Thyroid gland (tissue), 4 donors: ENCODE measurements around the gene TUFT1. TPM values are rescaled to one million over a fixed set of nuclear protein-coding genes. Genes with fewer than 3 reads are reported as not detected.

ENCODE experiments used
- DNase-seq, 2 donors: peaks; one replicate each; pipeline ENCODE4 v3.0.0-alpha.2; 2019
- H3K27ac ChIP-seq, 3 donors: fragments of 200-600 bp; sonication (generic); 1 replicate in 2 of 3; 2 replicates in 1 of 3; pipeline ENCODE4 v1.5.1; 2016 to 2019; ENCODE audit warnings: mild to moderate bottlenecking in 1 of 3, moderate library complexity in 1 of 3
- H3K27me3 ChIP-seq: fragments of 200-600 bp; sonication (generic); one replicate; pipeline ENCODE4 v1.5.1; 2019
- H3K36me3 ChIP-seq, 2 donors: fragments of 200-600 bp; sonication (generic); one replicate each; pipeline ENCODE4 v1.5.1; 2016 to 2019
- H3K4me1 ChIP-seq, 2 donors: fragments of 200-600 bp; sonication (generic); one replicate each; pipeline ENCODE4 v1.5.1; 2017 to 2019
- H3K4me3 ChIP-seq, 3 donors: fragments of 200-600 bp; sonication (generic); replicated peaks in 1 of 3; 1 replicate in 2 of 3; 2 replicates in 1 of 3; pipeline ENCODE4 v1.5.1; 2016; ENCODE audit warnings: mild to moderate bottlenecking in 1 of 3
- H3K9me3 ChIP-seq: fragments of 200-600 bp; sonication (generic); one replicate; pipeline ENCODE4 v1.5.1; 2017
- POLR2A ChIP-seq, 2 donors: fragments of 450-650 bp; IDR thresholded peaks; one replicate each; pipeline ENCODE4 v1.6.1; 2017; ENCODE audit warnings: antibody characterized with exemption in 2 of 2, mild to moderate bottlenecking in 2 of 2, moderate library complexity in 1 of 2
- WGBS, 2 donors: methylation state at CpG; one replicate each; pipeline ENCODE4 v1.1.5; 2017; 5-methylcytosine and 5-hydroxymethylcytosine counted together
- intact Hi-C: fragments of 100-400 bp; cut with DNase I; formaldehyde crosslinking; loops from one replicate; pipeline ENCODE4 v1.15.1; 2023
- total RNA-seq, 4 donors: library from RNA; depleted of rRNA; stranded (reverse); fragments of >200 nt; gene quantifications; one replicate each; pipeline ENCODE4 v1.2.3, GENCODE V29; 2016
- TF ChIP-seq, protein P1 (sequence below), 6 experiments: fragments of 200-600 bp in 3 of 6; fragments of 450-650 bp in 3 of 6; sonication (generic) in 3 of 6; IDR thresholded peaks; one replicate each; pipeline ENCODE4 v1.5.1; 2016 to 2019; ENCODE audit warnings: antibody characterized with exemption in 6 of 6, mild to moderate bottlenecking in 2 of 6, inconsistent platforms in 1 of 6, moderate library complexity in 1 of 6

The TUFT1 gene
- total RNA-seq, 4 donors from 2014 or later, result 4.0 to 8.8 (median 5.0) TPM

GRCh38 chr1:151512801-151513625 lies 27.1 kb upstream of the TUFT1 start:
- no peak overlapping the region for H3K4me3 ChIP-seq
- peaks cover 35 to 41% of the 10 kb centered on the region in 2 donors for H3K4me1 ChIP-seq
- TF ChIP-seq, protein P1, sequence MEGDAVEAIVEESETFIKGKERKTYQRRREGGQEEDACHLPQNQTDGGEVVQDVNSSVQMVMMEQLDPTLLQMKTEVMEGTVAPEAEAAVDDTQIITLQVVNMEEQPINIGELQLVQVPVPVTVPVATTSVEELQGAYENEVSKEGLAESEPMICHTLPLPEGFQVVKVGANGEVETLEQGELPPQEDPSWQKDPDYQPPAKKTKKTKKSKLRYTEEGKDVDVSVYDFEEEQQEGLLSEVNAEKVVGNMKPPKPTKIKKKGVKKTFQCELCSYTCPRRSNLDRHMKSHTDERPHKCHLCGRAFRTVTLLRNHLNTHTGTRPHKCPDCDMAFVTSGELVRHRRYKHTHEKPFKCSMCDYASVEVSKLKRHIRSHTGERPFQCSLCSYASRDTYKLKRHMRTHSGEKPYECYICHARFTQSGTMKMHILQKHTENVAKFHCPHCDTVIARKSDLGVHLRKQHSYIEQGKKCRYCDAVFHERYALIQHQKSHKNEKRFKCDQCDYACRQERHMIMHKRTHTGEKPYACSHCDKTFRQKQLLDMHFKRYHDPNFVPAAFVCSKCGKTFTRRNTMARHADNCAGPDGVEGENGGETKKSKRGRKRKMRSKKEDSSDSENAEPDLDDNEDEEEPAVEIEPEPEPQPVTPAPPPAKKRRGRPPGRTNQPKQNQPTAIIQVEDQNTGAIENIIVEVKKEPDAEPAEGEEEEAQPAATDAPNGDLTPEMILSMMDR (IDR thresholded peaks at IDR 0.05), result peak in 1 of 6 experiments; percentile 15
- TF ChIP-seq POLR2A (IDR thresholded peaks at IDR 0.05), result peak in 1 of 2 donors; percentile 81
- 19 to 26% methylated on average over 8 of the region's 8 CpGs for WGBS, 2 donors
- peak overlapping the region; percentile 72 to 93 (median 89) for H3K27ac ChIP-seq
- H3K36me3 ChIP-seq, result no peaks in the 10 kb centered on the region
- DNase-seq, result peak; percentile 92
- no peaks in the 10 kb centered on the region for H3K9me3 ChIP-seq
- no peaks in the 10 kb centered on the region for H3K27me3 ChIP-seq
- intact Hi-C loops, result loop anchor here (2.0 kb wide), 1 partner anchor 24 kb away; no protein-coding TSS in a partner anchor

GRCh38 chr1:151513626-151514121 lies 26.4 kb upstream of the TUFT1 start:
- no peak for TF ChIP-seq POLR2A (IDR thresholded peaks at IDR 0.05)
- TF ChIP-seq, protein P1 (IDR thresholded peaks at IDR 0.05), result no peak
- Histone ChIP-seq H3K27ac (peak overlapping the region; percentile 72 to 93 (median 89)), H3K4me1 (peaks cover 35 to 41% of the 10 kb centered on the region in 2 donors), H3K4me3 (no peak overlapping the region), H3K27me3 (no peaks in the 10 kb centered on the region), H3K36me3 (no peaks in the 10 kb centered on the region), H3K9me3 (no peaks in the 10 kb centered on the region)
- 64 to 69% methylated on average over 5 to 6 of the region's 6 CpGs for WGBS, 2 donors
- intact Hi-C loops, result loop anchor here (2.0 kb wide), 1 partner anchor 23 kb away; no protein-coding TSS in a partner anchor
- DNase-seq, result peak; percentile 49 to 55

DNA sequence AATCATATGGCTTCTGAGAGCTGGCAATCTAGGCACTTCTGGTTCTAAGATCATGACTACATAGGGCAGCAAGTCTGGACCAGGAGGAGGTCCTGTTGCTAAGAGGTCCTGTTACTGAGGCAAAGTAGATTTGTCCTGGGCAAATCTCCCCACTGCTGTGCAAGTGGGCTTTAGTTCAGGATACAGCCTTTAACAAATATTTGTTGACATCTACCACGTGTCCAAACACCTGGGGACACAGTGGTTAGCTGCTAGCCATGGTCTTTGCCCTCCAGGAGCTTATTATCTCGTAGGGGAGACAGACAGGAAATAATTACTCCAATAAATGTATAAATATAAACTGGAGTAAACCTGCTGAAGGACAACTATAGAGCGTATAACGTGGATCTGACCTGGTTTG lies 25.7 kb upstream of the TUFT1 start:
- WGBS, 2 donors, result 80 to 84% methylated on average over 4 of the region's 4 CpGs
- intact Hi-C loops, result no loop called here
- TF ChIP-seq, protein P1 (IDR thresholded peaks at IDR 0.05), result no peak
- no peak for TF ChIP-seq POLR2A (IDR thresholded peaks at IDR 0.05)
- Histone ChIP-seq H3K9me3 (no peaks in the 10 kb centered on the region), H3K4me3 (no peak overlapping the region), H3K27me3 (no peaks in the 10 kb centered on the region), H3K36me3 (no peaks in the 10 kb centered on the region), H3K27ac (peak overlapping the region; percentile 72 to 93 (median 89)), H3K4me1 (peaks cover 38 to 41% of the 10 kb centered on the region in 2 donors)
- DNase-seq, result no peak

GRCh38 chr1:151515265-151515664 lies 24.8 kb upstream of the TUFT1 start:
- intact Hi-C loops, result no loop called here
- H3K27me3 ChIP-seq, result no peaks in the 10 kb centered on the region
- H3K27ac ChIP-seq, result peak overlapping the region in 1 of 3 donors; percentile 55
- 96 to 99% methylated on average over 4 of the region's 4 CpGs for WGBS, 2 donors
- TF ChIP-seq, protein P1 (IDR thresholded peaks at IDR 0.05), result no peak
- TF ChIP-seq POLR2A (IDR thresholded peaks at IDR 0.05), result no peak
- H3K9me3 ChIP-seq, result no peaks in the 10 kb centered on the region
- peaks cover 47 to 50% of the 10 kb centered on the region in 2 donors for H3K4me1 ChIP-seq
- no peak overlapping the region for H3K4me3 ChIP-seq
- no peak for DNase-seq
- H3K36me3 ChIP-seq, result no peaks in the 10 kb centered on the region

DNA sequence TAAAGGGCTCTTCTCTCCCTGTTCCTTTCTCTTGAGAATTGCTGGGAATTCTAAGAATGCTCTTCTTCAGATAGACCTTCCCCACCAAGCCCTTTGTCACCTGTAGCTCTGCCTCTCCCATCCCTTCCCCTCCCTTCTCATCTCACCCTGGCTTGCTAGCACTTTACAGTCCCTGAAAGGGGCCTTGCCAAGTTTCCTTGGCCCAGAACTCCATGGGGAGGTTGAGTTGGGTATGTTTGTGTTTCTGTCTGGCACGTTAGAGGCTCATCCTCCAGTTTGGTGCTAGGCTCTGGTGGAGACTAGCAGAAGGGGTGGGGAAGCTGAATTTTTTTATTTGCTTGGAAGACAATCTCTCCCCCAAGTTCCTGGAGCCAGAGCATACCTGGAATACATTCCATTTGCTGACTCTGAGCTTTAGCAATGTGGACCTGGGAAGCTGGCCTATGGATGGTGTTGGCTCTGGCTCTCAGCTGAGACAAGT lies 24.0 kb upstream of the TUFT1 start:
- H3K4me1 ChIP-seq, result peaks cover 49 to 53% of the 10 kb centered on the region in 2 donors
- no peaks in the 10 kb centered on the region for H3K36me3 ChIP-seq
- no peak for TF ChIP-seq POLR2A (IDR thresholded peaks at IDR 0.05)
- TF ChIP-seq, protein P1 (IDR thresholded peaks at IDR 0.05), result no peak
- H3K27ac ChIP-seq, result peak overlapping the region in 1 of 3 donors; percentile 55
- intact Hi-C loops, result no loop called here
- DNase-seq, result peak; percentile 19 to 39
- H3K9me3 ChIP-seq, result no peaks in the 10 kb centered on the region
- 22 to 56% methylated on average over 1 of the region's 1 CpG for WGBS, 2 donors
- H3K4me3 ChIP-seq, result no peak overlapping the region
- H3K27me3 ChIP-seq, result no peaks in the 10 kb centered on the region
